ENCODE results near the gene LIN52. TPM values are rescaled to one million over a fixed set of nuclear protein-coding genes. Genes with fewer than 3 reads are reported as not detected.

LIN52 gene
- total and polyA plus RNA-seq, 2 donors (not counting 3 experiments of a cell fraction or from before 2014, with no cell fraction given) = 6.6 to 9.7 TPM

GRCh38 chr14:74064426-74064825, 20.3 kb upstream of the LIN52 start:
- dilution Hi-C loops (cut with MboI; ENCODE audit: extremely low pct_ligation_motif_present, low sequenced_read_pairs) (no loop called here), intact Hi-C loops (cut with micrococcal nuclease) (no loop called here)
- no peaks in the 10 kb centered on the region for H3K9me1 ChIP-seq (replicated peaks; ENCODE audit: control insufficient read depth, extremely low read depth, insufficient read depth, low read length)
- peak overlapping the region in 1 of 3 experiments; percentile 8 for H3K4me3 ChIP-seq (replicated peaks in 1 of 3; ENCODE audit: insufficient read depth in 1 of 3, low read depth in 1 of 3, low read length in 3 of 3)
- H3K4me1 ChIP-seq (ENCODE audit: control insufficient read depth, extremely low read depth, insufficient read depth, low read length) = peaks cover 30% of the 10 kb centered on the region
- no peak for FAIRE-seq
- no peaks in the 10 kb centered on the region for H4K20me1 ChIP-seq (replicated peaks; ENCODE audit: control insufficient read depth, extremely low read depth, insufficient read depth, low read length)
- H3K27me3 ChIP-seq (ENCODE audit: control insufficient read depth in 2 of 2, insufficient read depth in 2 of 2, low read length in 2 of 2) = no peaks in the 10 kb centered on the region
- ChIA-PET CTCF (interaction anchor here (0.9 kb wide), 2 partner anchors 14 to 17 kb away, joined by 3 read pairs; no protein-coding TSS in a partner anchor), POLR2A (no interaction called here)
- no peaks in the 10 kb centered on the region for H3K9me3 ChIP-seq (replicated peaks; ENCODE audit: control insufficient read depth, insufficient read depth, low read length)
- peak overlapping the region; percentile 21 for H3K27ac ChIP-seq (ENCODE audit: insufficient read depth, low read depth, low read length)
- no peaks in the 10 kb centered on the region for H3K36me3 ChIP-seq (ENCODE audit: control insufficient read depth in 2 of 2, extremely low read depth in 1 of 2, insufficient read depth in 2 of 2, low read length in 2 of 2)
- no peaks in the 10 kb centered on the region for H3K79me2 ChIP-seq (ENCODE audit: control insufficient read depth, insufficient read depth, low read length)
- DNase-seq (ENCODE audit: low read depth, low spot score) = no peak
- no TSS peak for BruUV-seq (replicated peaks)
- peak overlapping the region; percentile 70 for H3K4me2 ChIP-seq (ENCODE audit: insufficient read depth, low read length)
- H2AFZ ChIP-seq (ENCODE audit: low read depth, low read length) = no peak overlapping the region
- no peak for TF ChIP-seq POLR2AphosphoS5 (IDR thresholded peaks at IDR 0.05; ENCODE audit: insufficient read depth, low read depth, low read length)
- TF ChIP-seq CTCF (IDR thresholded peaks at IDR 0.05; ENCODE audit: extremely low read depth in 1 of 2, insufficient read depth in 1 of 2, low read depth in 1 of 2, low read length in 2 of 2) = no peak
- no peak for TF ChIP-seq JUN (IDR thresholded peaks at IDR 0.05; ENCODE audit: borderline replicate concordance, insufficient read depth, insufficient read length, low read depth)
- TF ChIP-seq EZH2 (IDR thresholded peaks at IDR 0.05; ENCODE audit: borderline replicate concordance, low read depth, low read length, severe bottlenecking) = no peak
- no peak for TF ChIP-seq MYC (IDR thresholded peaks at IDR 0.05; ENCODE audit: low read depth, low read length)
- no peak for TF ChIP-seq GATA2 (IDR thresholded peaks at IDR 0.05; ENCODE audit: insufficient read depth, insufficient read length, low read depth, low read length)
- TF ChIP-seq MAX (IDR thresholded peaks at IDR 0.05; ENCODE audit: insufficient read depth, insufficient read length) = no peak
- no peak for TF ChIP-seq FOS (IDR thresholded peaks at IDR 0.05; ENCODE audit: borderline replicate concordance, insufficient read depth, low read length)
- TF ChIP-seq POLR2A (IDR thresholded peaks at IDR 0.05; ENCODE audit: low read depth, low read length) = no peak
- no peak overlapping the region for H3K9ac ChIP-seq (replicated peaks; ENCODE audit: extremely low read depth, insufficient read depth, low read length)

Data from endothelial cell of umbilical vein (primary cell).